Loucy (cell line): ENCODE data around the gene FAM174A.
A peak's percentile ranks its signal among the peaks of the same experiment; 100 is the strongest.

ENCODE experiments used
- H2AFZ ChIP-seq: fragments of 200-600 bp; sonication (generic); 2 replicates; pipeline ENCODE4 v1.6.0; 2016; ENCODE audit warnings: antibody characterized with exemption, mild to moderate bottlenecking, low read length, moderate library complexity
- H3F3A ChIP-seq: fragments of 200-600 bp; 2 replicates; pipeline ENCODE4 v1.6.0; 2016; ENCODE audit warnings: antibody characterized with exemption, low read depth, mild to moderate bottlenecking
- H3K27me3 ChIP-seq: fragments of 200-600 bp; sonication (generic); 2 replicates; pipeline ENCODE4 v1.6.1; 2014; ENCODE audit warnings: low read length, mild to moderate bottlenecking; ENCODE audit not compliant: insufficient read depth, poor library complexity, severe bottlenecking
- H3K36me3 ChIP-seq: fragments of 200-600 bp; sonication (generic); 2 replicates; pipeline ENCODE4 v1.6.1; 2016; ENCODE audit warnings: low read length; ENCODE audit not compliant: insufficient read depth
- H3K4me1 ChIP-seq: fragments of 200-600 bp; sonication (generic); 2 replicates; pipeline ENCODE4 v1.5.1; 2014; ENCODE audit warnings: low read length, mild to moderate bottlenecking; ENCODE audit not compliant: insufficient read depth, poor library complexity, severe bottlenecking
- H3K4me2 ChIP-seq: fragments of 200-600 bp; sonication (generic); 2 replicates; pipeline ENCODE4 v1.6.0; 2014; ENCODE audit warnings: antibody characterized with exemption, low read length, low read depth, mild to moderate bottlenecking; ENCODE audit not compliant: poor library complexity, severe bottlenecking
- H3K4me3 ChIP-seq: fragments of 200-600 bp; sonication (generic); 2 replicates; pipeline ENCODE4 v1.5.1; 2014; ENCODE audit warnings: low read length, mild to moderate bottlenecking, mixed read lengths; ENCODE audit not compliant: poor library complexity, severe bottlenecking
- H3K79me2 ChIP-seq: fragments of 200-600 bp; sonication (generic); 2 replicates; pipeline ENCODE4 v1.6.1; 2014; ENCODE audit warnings: low read length; ENCODE audit not compliant: insufficient read depth
- H3K9ac ChIP-seq: fragments of 200-600 bp; sonication (generic); 2 replicates; pipeline ENCODE4 v1.6.0; 2014; ENCODE audit warnings: mild to moderate bottlenecking, low read depth, low read length, moderate library complexity; ENCODE audit not compliant: poor library complexity, severe bottlenecking
- H3K9me2 ChIP-seq: fragments of 200-600 bp; sonication (generic); replicated peaks from 2 replicates; pipeline ENCODE4 v1.6.1; 2016; ENCODE audit warnings: low read depth, low read length, mixed read lengths
- H3K9me3 ChIP-seq: fragments of 200-600 bp; sonication (generic); 2 replicates; pipeline ENCODE4 v1.6.1; 2014; ENCODE audit warnings: mild to moderate bottlenecking, antibody characterized with exemption, low read length, low read depth; ENCODE audit not compliant: insufficient read depth
- H4K20me1 ChIP-seq: fragments of 200-600 bp; sonication (generic); 2 replicates; pipeline ENCODE4 v1.6.0; 2014; ENCODE audit warnings: antibody characterized with exemption, low read length, mild to moderate bottlenecking; ENCODE audit not compliant: insufficient read depth, poor library complexity, severe bottlenecking
- CTCF ChIP-seq: fragments of 200-600 bp; sonication (generic); conservative IDR thresholded peaks from 2 replicates; pipeline ENCODE4 v1.5.1; 2014; ENCODE audit warnings: mild to moderate bottlenecking, antibody characterized with exemption, low read length
- EZH2phosphoT487 ChIP-seq: fragments of 200-600 bp; IDR thresholded peaks from 2 replicates; pipeline ENCODE4 v1.6.1; 2018; ENCODE audit warnings: antibody characterized with exemption, mild to moderate bottlenecking, moderate library complexity, borderline replicate concordance

FAM174A gene

GRCh38 chr5:100542086-100542485, 6.9 kb downstream of the FAM174A start:
- Histone ChIP-seq H3K36me3 (no peaks in the 10 kb centered on the region), H3F3A (no peaks in the 10 kb centered on the region), H3K27me3 (no peaks in the 10 kb centered on the region), H4K20me1 (no peaks in the 10 kb centered on the region), H3K4me2 (no peak overlapping the region), H3K9me3 (no peaks in the 10 kb centered on the region), H3K9me2 (no peaks in the 10 kb centered on the region), H3K4me3 (no peak overlapping the region), H3K9ac (no peak overlapping the region), H3K79me2 (no peaks in the 10 kb centered on the region), H3K4me1 (peaks cover 8% of the 10 kb centered on the region), H2AFZ (no peak overlapping the region)
- TF ChIP-seq EZH2phosphoT487 (no peak), CTCF (no peak)

- Histone ChIP-seq H3K4me3 (no peak overlapping the region), H3K79me2 (no peaks in the 10 kb centered on the region), H3K36me3 (no peaks in the 10 kb centered on the region), H3K27me3 (no peaks in the 10 kb centered on the region), H4K20me1 (no peaks in the 10 kb centered on the region), H2AFZ (no peak overlapping the region), H3K9me2 (no peaks in the 10 kb centered on the region), H3K4me1 (peaks cover 4% of the 10 kb centered on the region), H3F3A (no peaks in the 10 kb centered on the region), H3K4me2 (no peak overlapping the region), H3K9ac (no peak overlapping the region), H3K9me3 (no peaks in the 10 kb centered on the region)
- TF ChIP-seq EZH2phosphoT487 (no peak), CTCF (no peak)
Observed at GRCh38 chr5:100546001-100546400, 10.8 kb downstream of the FAM174A start.

- H2AFZ ChIP-seq = no peak overlapping the region
- H3K9me3 ChIP-seq = no peaks in the 10 kb centered on the region
- no peaks in the 10 kb centered on the region for H3K36me3 ChIP-seq
- H3K9ac ChIP-seq = no peak overlapping the region
- H3K4me1 ChIP-seq = peaks cover 4% of the 10 kb centered on the region
- no peak for TF ChIP-seq CTCF
- no peaks in the 10 kb centered on the region for H4K20me1 ChIP-seq
- no peaks in the 10 kb centered on the region for H3K27me3 ChIP-seq
- no peaks in the 10 kb centered on the region for H3K9me2 ChIP-seq
- no peaks in the 10 kb centered on the region for H3K79me2 ChIP-seq
- no peaks in the 10 kb centered on the region for H3F3A ChIP-seq
- H3K4me3 ChIP-seq = no peak overlapping the region
- peak overlapping the region; percentile 24 for H3K4me2 ChIP-seq
Observed at GRCh38 chr5:100550531-100551051, 15.4 kb downstream of the FAM174A start.
